Mucosa of stomach (tissue), 1 donor: Measurements from ENCODE around the gene RCC1.
A peak's percentile ranks its signal among the peaks of the same experiment; 100 is the strongest.
"Not testable (repeated sequence)": the region's sequence is repeated elsewhere in the genome, so short reads cannot be mapped to it uniquely, and the experiment has no call there.

Experiments used
- H3K27me3 ChIP-seq: one replicate; pipeline ENCODE4 v1.7.0; 2013; ENCODE audit warnings: mild to moderate bottlenecking, low read length; ENCODE audit not compliant: control insufficient read depth, insufficient read depth
- H3K36me3 ChIP-seq: one replicate; pipeline ENCODE4 v1.7.0; 2013; ENCODE audit warnings: low read length; ENCODE audit not compliant: control insufficient read depth, insufficient read depth
- H3K4me1 ChIP-seq: one replicate; pipeline ENCODE4 v1.7.0; 2013; ENCODE audit warnings: mild to moderate bottlenecking, low read length; ENCODE audit not compliant: control insufficient read depth, insufficient read depth
- H3K4me3 ChIP-seq: one replicate; pipeline ENCODE4 v1.7.0; 2013; ENCODE audit warnings: low read length
- H3K9ac ChIP-seq: one replicate; pipeline ENCODE4 v1.7.0; 2013; ENCODE audit warnings: mild to moderate bottlenecking, low read length, moderate library complexity
- H3K9me3 ChIP-seq: one replicate; pipeline ENCODE4 v1.7.0; 2013; ENCODE audit warnings: mild to moderate bottlenecking, low read length, moderate library complexity; ENCODE audit not compliant: control insufficient read depth
- donor health status: Pancreatic carcinoma.

RCC1 gene

GRCh38 chr1:28565040-28565439 is 59.2 kb downstream of the RCC1 start:
- Histone ChIP-seq H3K9me3 (no peaks in the 10 kb centered on the region), H3K4me3 (no peak overlapping the region), H3K4me1 (no peaks in the 10 kb centered on the region), H3K36me3 (peaks cover 6% of the 10 kb centered on the region), H3K9ac (no peak overlapping the region), H3K27me3 (no peaks in the 10 kb centered on the region)

- Histone ChIP-seq H3K4me1 (no peaks in the 10 kb centered on the region), H3K4me3 (no peak overlapping the region), H3K9me3 (no peaks in the 10 kb centered on the region), H3K36me3 (peaks cover 6% of the 10 kb centered on the region), H3K9ac (no peak overlapping the region), H3K27me3 (no peaks in the 10 kb centered on the region)
Measured at GRCh38 chr1:28565726-28566125, 59.9 kb downstream of the RCC1 start.

- Histone ChIP-seq H3K4me3 (no peak overlapping the region), H3K4me1 (no peaks in the 10 kb centered on the region), H3K9me3 (no peaks in the 10 kb centered on the region), H3K9ac (no peak overlapping the region), H3K36me3 (peaks cover 6% of the 10 kb centered on the region), H3K27me3 (no peaks in the 10 kb centered on the region)
Measured at GRCh38 chr1:28566931-28567330, 61.1 kb downstream of the RCC1 start.

- H3K4me3 ChIP-seq: no peak overlapping the region
- no peaks in the 10 kb centered on the region for H3K36me3 ChIP-seq
- no peaks in the 10 kb centered on the region for H3K27me3 ChIP-seq
- no peaks in the 10 kb centered on the region for H3K4me1 ChIP-seq
- no peak overlapping the region for H3K9ac ChIP-seq
- H3K9me3 ChIP-seq: no peaks in the 10 kb centered on the region
Measured at GRCh38 chr1:28571911-28572310, 66.1 kb downstream of the RCC1 start.

DNA sequence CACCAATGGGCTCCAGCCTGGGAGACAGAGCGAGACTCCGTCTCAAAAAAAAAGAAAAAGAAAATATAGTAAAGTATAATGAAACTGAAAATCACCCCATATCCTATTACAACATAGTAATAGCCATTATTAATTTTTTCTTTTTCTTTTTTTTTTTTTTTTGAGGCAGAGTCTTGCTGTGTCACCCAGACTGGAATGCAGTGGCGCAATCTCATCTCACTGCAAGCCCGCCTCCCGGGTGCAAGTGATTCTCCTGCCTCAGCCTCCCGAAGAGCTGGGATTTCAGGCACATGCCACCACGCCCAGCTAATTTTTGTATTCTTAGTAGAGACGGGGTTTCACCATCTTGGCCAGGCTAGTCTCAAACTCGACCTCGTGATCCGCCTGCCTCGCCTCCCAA is 67.0 kb downstream of the RCC1 start:
- not testable (repeated sequence) for H3K9me3 ChIP-seq

DNA sequence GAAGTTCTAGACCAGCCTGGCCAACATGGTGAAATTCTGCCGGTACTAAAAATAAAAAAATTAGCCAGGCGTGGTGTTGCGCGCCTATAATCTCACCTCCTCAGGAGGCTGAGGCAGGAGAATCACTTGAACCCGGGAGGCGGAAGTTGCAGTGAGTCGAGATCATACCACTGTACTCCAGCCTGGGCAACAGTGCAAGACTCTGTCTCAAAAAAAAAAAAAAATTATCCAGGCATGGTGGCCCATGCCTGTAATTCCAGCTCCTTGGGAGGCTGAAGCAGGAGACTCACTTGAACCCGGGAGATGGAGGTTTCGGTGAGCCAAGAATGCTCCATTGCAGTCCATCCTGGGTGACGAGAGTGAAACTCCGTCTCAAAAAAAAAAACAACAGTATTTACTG is 67.7 kb downstream of the RCC1 start:
- H3K27me3 ChIP-seq: no peaks in the 10 kb centered on the region
- no peaks in the 10 kb centered on the region for H3K9me3 ChIP-seq
- no peak overlapping the region for H3K9ac ChIP-seq
- H3K4me3 ChIP-seq: no peak overlapping the region
- H3K36me3 ChIP-seq: no peaks in the 10 kb centered on the region
- no peaks in the 10 kb centered on the region for H3K4me1 ChIP-seq

More for the DNA sequence above, 67.0 kb downstream of the RCC1 start:
- not testable (repeated sequence) for H3K36me3 ChIP-seq, H3K4me1 ChIP-seq, H3K27me3 ChIP-seq, H3K9ac ChIP-seq, H3K4me3 ChIP-seq

DNA sequence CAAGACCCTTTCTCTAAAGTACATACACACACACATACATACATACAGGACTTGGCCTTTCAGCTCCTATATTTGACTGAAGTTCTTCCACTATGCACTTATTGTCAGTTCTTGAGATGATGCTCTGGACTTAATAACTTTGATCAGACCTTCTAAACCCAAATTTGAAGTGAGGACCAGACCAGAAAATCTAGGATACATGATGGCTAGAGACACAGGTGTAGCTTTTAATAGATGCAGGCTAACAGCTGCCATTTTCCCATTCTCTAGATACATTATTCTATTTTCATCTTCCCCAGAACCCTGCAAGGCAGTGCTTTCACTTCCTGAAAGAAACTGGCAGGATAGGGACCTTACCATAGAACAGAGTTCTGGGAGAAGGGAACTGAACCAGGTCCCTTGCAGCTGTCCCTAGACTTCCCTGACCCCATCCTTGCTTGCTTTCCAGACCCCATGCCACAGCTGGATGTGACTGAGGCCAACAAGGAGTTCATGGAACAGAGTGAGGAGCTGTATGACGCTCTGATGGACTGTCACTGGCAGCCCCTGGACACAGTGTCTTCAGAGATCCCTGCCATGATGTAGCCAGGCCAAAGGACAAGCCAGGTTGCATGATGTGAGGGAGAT is 71.3 kb downstream of the RCC1 start:
- Histone ChIP-seq H3K9ac (no peak overlapping the region), H3K36me3 (no peaks in the 10 kb centered on the region), H3K4me1 (peaks cover 15% of the 10 kb centered on the region), H3K4me3 (no peak overlapping the region), H3K9me3 (no peaks in the 10 kb centered on the region), H3K27me3 (no peaks in the 10 kb centered on the region)

DNA sequence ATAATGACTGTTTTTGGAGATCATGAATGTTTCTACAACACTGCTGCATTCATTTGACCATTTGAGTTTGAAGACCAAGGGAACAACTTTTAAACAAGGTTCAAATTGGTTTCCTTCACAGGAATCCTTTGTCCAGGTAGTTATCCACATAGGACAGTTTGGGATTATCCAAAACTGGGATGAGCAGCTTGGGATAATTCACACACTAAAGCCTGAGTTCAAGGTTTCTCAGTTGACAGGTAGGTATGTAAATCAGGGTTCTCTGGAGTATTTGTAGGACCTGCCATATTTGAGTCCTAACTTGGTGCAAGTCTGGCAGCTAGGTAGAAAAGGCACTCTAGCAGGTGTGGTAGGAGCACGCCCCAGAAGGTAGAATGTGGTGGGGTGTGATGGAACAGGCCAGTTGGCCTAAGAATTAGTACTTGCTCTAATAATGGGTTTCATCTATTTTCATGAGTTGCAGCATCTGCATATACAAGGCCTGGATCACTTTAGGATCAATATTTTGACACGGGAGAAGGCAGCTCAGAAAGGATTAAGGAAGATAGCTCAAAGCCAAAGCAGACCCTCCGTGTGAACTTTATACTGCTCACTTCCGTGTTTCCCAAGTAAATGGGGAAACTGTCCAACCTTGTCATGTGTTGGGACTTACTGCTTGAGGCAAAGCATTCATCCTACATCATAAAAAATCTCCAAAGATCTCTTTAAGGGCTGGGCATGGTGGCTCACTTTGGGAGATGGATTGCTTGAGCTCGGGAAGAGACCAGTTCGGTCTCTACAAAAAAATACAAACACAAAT is 72.1 kb downstream of the RCC1 start:
- Histone ChIP-seq H3K4me1 (peaks cover 15% of the 10 kb centered on the region), H3K9ac (no peak overlapping the region), H3K9me3 (no peaks in the 10 kb centered on the region), H3K4me3 (no peak overlapping the region), H3K36me3 (no peaks in the 10 kb centered on the region), H3K27me3 (no peaks in the 10 kb centered on the region)

GRCh38 chr1:28578696-28579218 is 72.9 kb downstream of the RCC1 start:
- no peaks in the 10 kb centered on the region for H3K27me3 ChIP-seq
- H3K4me1 ChIP-seq: peaks cover 15% of the 10 kb centered on the region
- H3K9ac ChIP-seq: no peak overlapping the region
- H3K9me3 ChIP-seq: no peaks in the 10 kb centered on the region
- no peak overlapping the region for H3K4me3 ChIP-seq
- H3K36me3 ChIP-seq: no peaks in the 10 kb centered on the region

DNA sequence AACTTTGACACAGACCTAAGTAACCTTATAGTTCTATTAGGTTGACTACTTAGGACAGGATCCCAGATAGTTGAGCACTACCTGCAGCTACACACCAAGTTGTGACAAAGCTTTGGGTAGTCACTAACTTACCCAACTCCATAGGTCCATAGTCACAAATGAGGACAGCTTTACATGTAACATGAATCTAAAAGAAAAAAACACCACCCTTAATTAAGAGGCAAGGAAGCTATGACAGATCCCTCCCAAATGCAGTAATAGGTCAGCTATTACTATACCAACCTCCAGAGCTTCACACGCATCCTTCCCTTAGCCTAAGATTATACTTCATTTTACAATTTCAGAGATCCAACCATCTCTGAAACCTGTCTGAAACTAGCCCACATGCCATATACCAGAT is 73.6 kb downstream of the RCC1 start:
- H3K9ac ChIP-seq: peak overlapping the region; percentile 49
- H3K36me3 ChIP-seq: no peaks in the 10 kb centered on the region
- no peaks in the 10 kb centered on the region for H3K27me3 ChIP-seq
- H3K4me1 ChIP-seq: peaks cover 15% of the 10 kb centered on the region
- H3K9me3 ChIP-seq: no peaks in the 10 kb centered on the region
- no peak overlapping the region for H3K4me3 ChIP-seq

DNA sequence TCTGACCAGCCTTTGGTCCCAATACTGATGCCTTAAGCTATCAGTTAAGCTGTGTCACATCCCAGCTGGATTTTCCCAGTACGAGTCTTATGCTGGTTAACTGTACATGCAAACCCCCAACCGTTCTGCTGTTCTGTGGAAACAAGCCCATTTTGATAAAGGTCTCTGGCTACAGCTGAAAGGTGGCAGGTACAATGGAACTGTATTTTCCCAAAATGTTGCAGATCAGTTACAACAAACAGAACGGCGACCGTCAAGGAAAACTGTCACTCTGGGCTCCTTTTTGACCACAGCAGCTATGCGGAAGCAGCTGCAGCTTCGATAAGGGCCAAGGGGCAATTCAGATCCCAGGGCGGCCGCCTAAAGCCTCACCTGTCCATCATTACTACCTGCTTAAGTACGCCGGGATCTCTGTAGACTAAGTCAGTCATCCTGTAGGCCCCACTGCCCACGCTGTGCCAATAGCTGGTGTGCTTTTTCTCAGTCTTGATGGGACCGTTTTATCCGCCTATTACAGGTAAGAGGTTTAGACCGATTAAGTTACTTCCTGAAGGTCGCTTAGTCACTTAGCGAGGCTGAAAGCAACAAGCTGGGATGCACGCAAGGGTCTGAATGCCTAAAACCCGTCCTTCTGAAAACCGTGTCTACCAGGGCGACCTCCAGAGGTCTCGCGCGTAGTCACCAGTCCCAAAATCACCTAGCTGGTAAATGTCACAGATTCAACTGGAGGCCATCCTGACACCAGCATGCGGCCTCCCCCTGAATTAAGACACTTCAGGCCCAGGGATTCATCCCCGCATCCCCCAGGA is 75.1 kb downstream of the RCC1 start:
- no peaks in the 10 kb centered on the region for H3K9me3 ChIP-seq
- H3K27me3 ChIP-seq: no peaks in the 10 kb centered on the region
- peak overlapping the region; percentile 89 for H3K9ac ChIP-seq
- H3K4me1 ChIP-seq: peaks cover 15% of the 10 kb centered on the region
- H3K4me3 ChIP-seq: peak overlapping the region; percentile 87
- no peaks in the 10 kb centered on the region for H3K36me3 ChIP-seq
